ENCODE results near the gene CAV1. TPM values are rescaled to one million over a fixed set of nuclear protein-coding genes. Genes with fewer than 3 reads are reported as not detected.

Gene CAV1
- polyA plus RNA-seq, 3 donors, result 20.7 to 34.8 (median 26.0) TPM

GRCh38 chr7:116500078-116500853, 24.6 kb upstream of the CAV1 start:
- peak; percentile 21 for DNase-seq

DNA sequence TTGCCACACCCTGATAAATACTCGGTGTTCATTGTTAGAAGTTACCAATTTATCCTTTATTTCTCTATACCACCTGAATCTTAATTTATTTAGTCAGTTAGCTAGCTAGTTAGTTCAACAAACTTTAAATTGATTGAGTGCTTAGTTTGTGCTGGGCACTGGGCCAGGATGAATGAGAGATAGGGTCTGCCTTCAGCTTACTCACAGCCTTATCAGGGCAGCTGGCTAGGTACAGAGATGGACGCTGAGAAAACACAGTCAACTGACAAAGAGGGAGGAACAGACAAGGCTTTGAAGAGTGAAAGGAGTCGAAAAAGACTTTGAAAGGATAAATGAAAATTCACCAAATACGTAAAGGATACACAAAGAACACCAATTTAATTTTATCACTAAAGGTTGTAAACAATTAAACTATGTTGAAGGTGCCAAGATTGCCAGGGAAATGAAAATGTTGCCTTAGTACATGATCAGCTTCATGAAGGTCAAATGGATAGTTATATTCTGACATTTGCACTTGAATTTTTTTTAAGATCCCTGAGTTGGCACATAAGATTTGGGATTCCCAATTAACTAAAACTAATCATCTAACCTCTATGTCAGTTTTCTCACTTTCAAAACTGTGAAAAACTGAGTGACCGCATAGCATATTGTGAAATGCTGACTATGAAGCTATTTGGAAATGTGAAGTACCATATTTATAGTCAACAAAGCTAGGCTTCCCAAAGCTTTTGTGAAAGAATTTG, 23.2 kb upstream of the CAV1 start:
- no peak for DNase-seq

GRCh38 chr7:116502201-116503096, 22.4 kb upstream of the CAV1 start:
- no peak for DNase-seq

DNA sequence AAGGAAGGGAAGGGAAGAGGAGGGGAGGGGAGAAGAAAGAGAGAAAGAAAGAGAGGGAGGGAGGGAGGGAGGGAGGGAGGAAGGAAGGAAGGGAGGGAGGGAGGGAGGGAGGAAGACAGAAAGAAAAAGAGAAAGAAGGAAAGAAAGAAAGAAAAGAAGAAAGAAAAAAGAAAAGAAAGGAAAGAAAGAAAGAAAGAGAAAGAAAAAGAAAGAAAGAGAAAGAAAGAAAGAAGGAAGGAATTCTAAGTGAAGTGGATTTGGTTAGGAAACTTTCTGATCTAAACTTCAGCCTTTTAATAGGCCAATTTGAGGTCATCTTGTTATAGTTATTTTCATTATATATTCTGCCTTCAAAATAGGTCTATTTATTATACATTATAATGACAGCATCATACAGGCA, 21.0 kb upstream of the CAV1 start:
- DNase-seq, result no peak

GRCh38 chr7:116505278-116505677, 19.6 kb upstream of the CAV1 start:
- no peak for DNase-seq

GRCh38 chr7:116505823-116506222, 19.0 kb upstream of the CAV1 start:
- no peak for DNase-seq

GRCh38 chr7:116509982-116510579, 14.8 kb upstream of the CAV1 start:
- DNase-seq, result no peak

DNA sequence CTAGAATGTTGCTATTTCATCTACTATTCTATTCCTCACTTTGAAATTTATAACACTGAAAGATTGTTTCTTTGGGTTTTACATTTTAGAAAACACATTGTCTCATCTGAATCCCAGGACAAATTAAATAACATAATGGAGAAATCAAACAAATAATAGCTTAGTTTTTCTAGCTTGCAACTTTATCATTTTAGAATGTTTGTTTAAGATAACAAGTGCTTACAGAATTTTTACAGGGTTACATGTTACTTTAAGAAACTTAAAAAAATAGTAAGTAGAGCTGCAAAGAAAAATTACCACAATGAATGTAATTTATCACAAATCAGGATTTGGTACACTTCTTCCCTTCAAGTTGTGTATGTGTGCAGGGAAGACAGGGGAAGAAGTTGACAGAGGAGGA, 14.0 kb upstream of the CAV1 start:
- DNase-seq, result no peak

- DNase-seq, result no peak
Measured at GRCh38 chr7:116511552-116512519, 13.0 kb upstream of the CAV1 start.

- DNase-seq, result no peak
Measured at GRCh38 chr7:116512520-116513188, 12.2 kb upstream of the CAV1 start.

DNA sequence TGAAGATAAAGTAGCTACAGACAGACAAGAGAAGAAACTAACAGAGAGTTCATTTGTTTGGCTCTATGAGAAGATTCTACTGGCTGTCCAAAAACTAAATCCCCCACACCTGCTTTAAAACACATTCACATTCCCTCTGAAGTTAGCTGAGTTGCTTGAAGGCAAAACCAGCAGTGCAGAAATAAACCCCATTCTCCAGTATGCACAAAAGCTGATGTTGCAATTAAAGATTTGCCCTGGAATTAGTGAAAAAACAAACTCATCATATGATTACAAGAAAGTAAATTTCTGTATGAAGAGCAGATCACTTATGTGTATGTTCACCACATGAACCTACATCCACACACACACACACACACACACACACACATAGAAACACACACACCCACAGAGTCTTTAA, 9.3 kb upstream of the CAV1 start:
- DNase-seq, result no peak

- DNase-seq, result no peak
Measured at GRCh38 chr7:116516324-116516723, 8.5 kb upstream of the CAV1 start.

- DNase-seq, result no peak
Measured at GRCh38 chr7:116517626-116518025, 7.2 kb upstream of the CAV1 start.

DNA sequence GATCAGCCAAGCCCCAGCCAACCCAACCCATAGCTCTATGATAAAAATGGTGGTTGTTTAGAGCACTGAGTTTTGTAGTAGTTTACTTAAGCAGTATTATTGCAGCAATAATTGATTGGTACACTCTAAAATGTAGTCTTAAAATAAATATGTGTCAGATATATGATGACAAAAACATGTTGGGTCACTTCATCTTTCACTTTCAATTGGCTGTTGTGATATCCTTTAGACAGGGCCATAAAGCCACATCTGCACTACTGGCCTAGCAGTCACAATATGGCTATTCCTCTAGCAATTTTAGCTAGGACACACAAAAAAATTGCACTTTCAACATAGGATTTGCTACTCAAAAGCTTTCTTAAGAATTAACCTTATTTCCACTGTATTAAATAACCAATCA, 5.9 kb upstream of the CAV1 start:
- no peak for DNase-seq

DNA sequence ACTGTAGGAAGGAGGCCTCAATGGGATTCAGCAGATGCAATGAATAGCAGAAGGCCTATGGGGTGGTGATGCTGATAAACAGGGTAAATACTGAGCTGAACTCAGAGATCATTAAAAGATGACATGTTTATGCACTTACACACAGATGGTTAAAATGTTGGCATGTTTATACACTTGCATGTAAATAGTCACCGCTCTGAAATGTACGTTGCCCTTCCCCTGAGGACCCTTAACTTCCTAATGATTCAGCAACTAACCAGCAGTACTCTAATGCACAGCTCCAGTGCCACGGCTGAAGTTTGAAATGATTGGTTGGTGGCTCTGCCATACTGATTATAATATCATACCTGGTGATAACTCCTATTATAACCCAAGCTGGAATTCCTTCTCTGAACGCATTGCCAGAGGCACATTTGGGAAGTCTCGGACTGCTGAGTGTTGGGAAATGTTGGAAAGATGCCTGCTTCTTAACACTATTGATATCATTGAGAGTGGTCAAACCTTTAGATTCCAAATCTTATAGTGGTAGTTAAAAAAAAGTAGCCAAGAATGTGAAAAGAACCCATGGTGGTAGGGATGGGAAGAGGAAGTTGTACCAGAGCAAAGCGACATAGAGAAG, 3.7 kb upstream of the CAV1 start:
- DNase-seq, result no peak

- no peak for DNase-seq
Measured at GRCh38 chr7:116522247-116522646, 2.6 kb upstream of the CAV1 start.

DNA sequence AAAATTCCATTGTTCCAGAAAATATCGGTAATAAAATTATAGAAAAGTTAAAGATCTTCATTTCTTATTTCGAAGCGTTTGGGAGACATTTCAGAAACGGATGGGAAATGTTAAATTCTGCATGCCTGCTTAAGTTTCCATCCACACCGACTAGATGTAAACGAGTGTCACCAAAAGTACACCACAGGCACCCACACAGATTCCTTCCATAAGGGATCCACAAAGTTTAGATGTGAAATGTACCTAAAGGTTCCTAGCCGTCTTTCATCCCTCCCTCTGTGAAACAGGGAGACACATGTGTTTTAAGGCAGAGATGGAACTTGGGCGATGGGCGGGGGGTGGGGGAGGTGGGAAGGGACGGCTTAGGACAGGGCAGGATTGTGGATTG, 621 bp upstream of the CAV1 start:
- no peak for DNase-seq

GRCh38 chr7:116525298-116525912, 569 bp downstream of the CAV1 start:
- no peak for DNase-seq
